ENCODE measurements around the gene INCA1. TPM values are rescaled to one million over a fixed set of nuclear protein-coding genes. Genes with fewer than 3 reads are reported as not detected.

INCA1 gene
- total RNA-seq, 1 donor from 2014 or later, result 0.44 TPM

DNA sequence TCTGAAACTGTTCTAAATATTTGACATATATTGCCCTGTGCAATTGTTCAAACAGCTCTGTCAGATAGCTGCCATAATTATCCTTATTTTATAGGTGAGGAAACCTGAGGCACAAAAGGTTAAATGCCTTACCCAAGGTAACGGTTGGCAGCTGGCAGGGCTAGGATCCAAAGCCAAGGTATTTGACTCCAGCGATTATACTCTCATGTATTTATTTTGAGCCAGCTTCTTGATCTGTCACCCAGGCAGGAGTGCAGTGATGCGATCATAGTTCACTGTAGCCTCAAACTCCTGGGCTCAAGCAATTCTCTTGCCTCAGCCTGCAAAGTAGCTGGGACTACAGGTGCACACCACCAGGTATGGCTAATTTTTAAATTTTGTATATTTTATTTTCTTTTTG lies 39.2 kb downstream of the INCA1 start:
- Mint-ChIP-seq H3K36me3 (ENCODE audit: unreplicated experiment) (no peaks in the 10 kb centered on the region), H3K9me3 (ENCODE audit: unreplicated experiment) (peaks cover 8% of the 10 kb centered on the region), H3K27ac (ENCODE audit: unreplicated experiment) (no peak overlapping the region), H3K27me3 (ENCODE audit: unreplicated experiment) (peaks cover 4% of the 10 kb centered on the region), H3K4me1 (ENCODE audit: low read depth, unreplicated experiment) (peaks cover 9% of the 10 kb centered on the region), H3K4me3 (ENCODE audit: unreplicated experiment) (no peak overlapping the region)
- TF ChIP-seq, protein P1, sequence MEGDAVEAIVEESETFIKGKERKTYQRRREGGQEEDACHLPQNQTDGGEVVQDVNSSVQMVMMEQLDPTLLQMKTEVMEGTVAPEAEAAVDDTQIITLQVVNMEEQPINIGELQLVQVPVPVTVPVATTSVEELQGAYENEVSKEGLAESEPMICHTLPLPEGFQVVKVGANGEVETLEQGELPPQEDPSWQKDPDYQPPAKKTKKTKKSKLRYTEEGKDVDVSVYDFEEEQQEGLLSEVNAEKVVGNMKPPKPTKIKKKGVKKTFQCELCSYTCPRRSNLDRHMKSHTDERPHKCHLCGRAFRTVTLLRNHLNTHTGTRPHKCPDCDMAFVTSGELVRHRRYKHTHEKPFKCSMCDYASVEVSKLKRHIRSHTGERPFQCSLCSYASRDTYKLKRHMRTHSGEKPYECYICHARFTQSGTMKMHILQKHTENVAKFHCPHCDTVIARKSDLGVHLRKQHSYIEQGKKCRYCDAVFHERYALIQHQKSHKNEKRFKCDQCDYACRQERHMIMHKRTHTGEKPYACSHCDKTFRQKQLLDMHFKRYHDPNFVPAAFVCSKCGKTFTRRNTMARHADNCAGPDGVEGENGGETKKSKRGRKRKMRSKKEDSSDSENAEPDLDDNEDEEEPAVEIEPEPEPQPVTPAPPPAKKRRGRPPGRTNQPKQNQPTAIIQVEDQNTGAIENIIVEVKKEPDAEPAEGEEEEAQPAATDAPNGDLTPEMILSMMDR (IDR thresholded peaks at IDR 0.05; ENCODE audit: partially characterized antibody, unreplicated experiment), result no peak
- no peak for DNase-seq

DNA sequence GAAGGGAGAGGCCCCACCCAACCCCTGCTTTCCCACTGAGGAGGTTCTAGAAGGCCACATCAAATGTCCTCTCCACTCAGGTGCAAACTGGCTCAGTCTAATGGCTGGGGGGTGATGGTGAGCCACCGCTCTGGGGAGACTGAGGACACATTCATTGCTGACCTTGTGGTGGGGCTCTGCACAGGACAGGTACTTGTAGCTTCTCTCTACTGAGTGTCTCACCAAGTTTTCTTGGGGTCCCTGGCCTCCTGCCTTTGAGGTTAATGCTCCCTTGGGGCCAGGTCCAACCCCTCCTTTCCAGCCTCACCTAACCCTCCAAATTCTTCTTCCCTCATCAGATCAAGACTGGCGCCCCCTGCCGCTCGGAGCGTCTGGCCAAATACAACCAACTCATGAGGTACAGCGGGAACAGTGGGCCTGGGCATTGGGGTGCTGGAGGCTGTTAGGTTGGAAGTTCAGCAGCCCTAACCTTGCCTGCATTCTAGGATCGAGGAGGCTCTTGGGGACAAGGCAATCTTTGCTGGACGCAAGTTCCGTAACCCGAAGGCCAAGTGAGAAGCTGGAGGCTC lies 40.7 kb downstream of the INCA1 start:
- Mint-ChIP-seq H3K27ac (ENCODE audit: unreplicated experiment) (no peak overlapping the region), H3K4me1 (ENCODE audit: low read depth, unreplicated experiment) (peaks cover 14% of the 10 kb centered on the region), H3K36me3 (ENCODE audit: unreplicated experiment) (no peaks in the 10 kb centered on the region), H3K27me3 (ENCODE audit: unreplicated experiment) (peaks cover 5% of the 10 kb centered on the region), H3K4me3 (ENCODE audit: unreplicated experiment) (no peak overlapping the region), H3K9me3 (ENCODE audit: unreplicated experiment) (peaks cover 9% of the 10 kb centered on the region)
- TF ChIP-seq, protein P1 (IDR thresholded peaks at IDR 0.05; ENCODE audit: partially characterized antibody, unreplicated experiment), result no peak
- no peak for DNase-seq

DNA sequence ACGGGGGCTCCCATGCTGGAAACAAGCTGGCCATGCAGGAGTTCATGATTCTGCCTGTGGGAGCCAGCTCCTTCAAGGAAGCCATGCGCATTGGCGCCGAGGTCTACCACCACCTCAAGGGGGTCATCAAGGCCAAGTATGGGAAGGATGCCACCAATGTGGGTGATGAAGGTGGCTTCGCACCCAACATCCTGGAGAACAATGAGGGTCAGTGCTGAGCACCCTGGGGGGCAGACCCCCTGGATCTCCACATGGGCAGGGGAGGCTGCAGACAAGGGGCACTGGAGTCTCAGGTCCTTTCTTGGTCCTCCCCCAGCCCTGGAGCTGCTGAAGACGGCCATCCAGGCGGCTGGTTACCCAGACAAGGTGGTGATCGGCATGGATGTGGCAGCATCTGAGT lies 42.2 kb downstream of the INCA1 start:
- Mint-ChIP-seq H3K4me3 (ENCODE audit: unreplicated experiment) (no peak overlapping the region), H3K27me3 (ENCODE audit: unreplicated experiment) (peaks cover 5% of the 10 kb centered on the region), H3K27ac (ENCODE audit: unreplicated experiment) (no peak overlapping the region)

DNA sequence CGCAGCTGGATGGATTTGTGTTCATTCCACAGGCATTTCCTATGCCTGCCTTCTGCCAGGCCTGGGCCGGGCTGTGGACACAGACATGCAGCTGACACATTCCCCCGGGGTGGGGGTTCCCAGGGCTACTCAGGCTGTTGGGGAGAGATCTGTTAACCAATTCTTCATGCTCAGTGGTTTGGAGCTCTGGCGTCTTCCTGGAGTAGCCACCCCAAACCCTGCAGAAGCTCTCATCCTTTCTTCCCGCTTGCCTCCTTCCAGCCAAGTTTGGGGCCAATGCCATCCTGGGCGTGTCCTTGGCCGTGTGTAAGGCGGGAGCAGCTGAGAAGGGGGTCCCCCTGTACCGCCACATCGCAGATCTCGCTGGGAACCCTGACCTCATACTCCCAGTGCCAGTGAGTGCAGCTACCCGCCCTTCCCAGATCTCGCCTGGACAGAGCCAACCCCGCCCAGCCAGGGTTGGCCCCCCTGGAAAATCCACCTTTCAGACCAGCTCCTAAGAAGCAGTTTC lies 43.8 kb downstream of the INCA1 start:
- H3K4me3 Mint-ChIP-seq (ENCODE audit: unreplicated experiment), result peak overlapping the region; percentile 35
- H3K4me1 Mint-ChIP-seq (ENCODE audit: low read depth, unreplicated experiment), result peaks cover 19% of the 10 kb centered on the region
- no peak for DNase-seq
- peak overlapping the region; percentile 48 for H3K27ac Mint-ChIP-seq (ENCODE audit: unreplicated experiment)
- no peaks in the 10 kb centered on the region for H3K36me3 Mint-ChIP-seq (ENCODE audit: unreplicated experiment)
- H3K27me3 Mint-ChIP-seq (ENCODE audit: unreplicated experiment), result peaks cover 7% of the 10 kb centered on the region
- peaks cover 14% of the 10 kb centered on the region for H3K9me3 Mint-ChIP-seq (ENCODE audit: unreplicated experiment)
- TF ChIP-seq, protein P1 (IDR thresholded peaks at IDR 0.05; ENCODE audit: partially characterized antibody, unreplicated experiment), result no peak

More for the DNA sequence above, 42.2 kb downstream of the INCA1 start:
- Mint-ChIP-seq H3K36me3 (ENCODE audit: unreplicated experiment) (no peaks in the 10 kb centered on the region), H3K9me3 (ENCODE audit: unreplicated experiment) (peaks cover 13% of the 10 kb centered on the region), H3K4me1 (ENCODE audit: low read depth, unreplicated experiment) (peaks cover 24% of the 10 kb centered on the region)
- no peak for DNase-seq
- TF ChIP-seq, protein P1 (IDR thresholded peaks at IDR 0.05; ENCODE audit: partially characterized antibody, unreplicated experiment), result no peak

DNA sequence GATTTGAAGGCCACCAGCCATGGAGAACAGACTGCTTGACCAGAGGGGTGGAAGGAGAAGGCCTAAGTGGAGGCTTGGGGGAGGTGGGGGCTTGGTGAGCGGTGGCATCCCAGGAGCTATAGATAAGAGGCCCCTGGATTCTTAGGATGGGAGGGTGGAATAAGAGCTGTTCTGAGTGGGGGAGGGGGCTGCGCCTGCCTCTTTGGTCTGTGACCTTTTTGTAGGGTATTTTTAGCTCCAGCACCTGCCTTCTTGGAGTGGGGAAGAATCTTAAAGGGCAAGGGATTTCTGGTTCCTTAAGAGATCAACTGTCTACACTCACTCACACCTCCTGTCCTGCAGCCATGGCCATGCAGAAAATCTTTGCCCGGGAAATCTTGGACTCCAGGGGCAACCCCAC lies 45.8 kb downstream of the INCA1 start:
- TF ChIP-seq, protein P1 (IDR thresholded peaks at IDR 0.05; ENCODE audit: partially characterized antibody, unreplicated experiment), result no peak
- peaks cover 23% of the 10 kb centered on the region for H3K4me1 Mint-ChIP-seq (ENCODE audit: low read depth, unreplicated experiment)
- DNase-seq, result no peak
- H3K27me3 Mint-ChIP-seq (ENCODE audit: unreplicated experiment), result peaks cover 6% of the 10 kb centered on the region
- peak overlapping the region; percentile 88 for H3K4me3 Mint-ChIP-seq (ENCODE audit: unreplicated experiment)
- peak overlapping the region; percentile 94 for H3K27ac Mint-ChIP-seq (ENCODE audit: unreplicated experiment)
- H3K36me3 Mint-ChIP-seq (ENCODE audit: unreplicated experiment), result peaks cover 5% of the 10 kb centered on the region
- H3K9me3 Mint-ChIP-seq (ENCODE audit: unreplicated experiment), result peaks cover 17% of the 10 kb centered on the region

Data from glutamatergic neuron (in vitro differentiated cells).